Left ventricle myocardium inferior (tissue), 1 donor: Measurements from ENCODE around the gene MORN3. TPM values are rescaled to one million over a fixed set of nuclear protein-coding genes. Genes with fewer than 3 reads are reported as not detected.

Experiments used
- DNase-seq: peaks from one replicate; pipeline ENCODE4 v3.0.0-alpha.2; 2020
- H3K27ac ChIP-seq: fragments of 200-600 bp; replicated peaks from 2 replicates; pipeline ENCODE4 v1.8.0; 2021
- H3K27me3 ChIP-seq: fragments of 200-600 bp; 2 replicates; pipeline ENCODE4 v1.8.0; 2021; ENCODE audit warnings: low read depth
- H3K36me3 ChIP-seq: fragments of 200-600 bp; 2 replicates; pipeline ENCODE4 v1.8.0; 2021
- H3K4me1 ChIP-seq: fragments of 200-600 bp; 2 replicates; pipeline ENCODE4 v1.8.0; 2021
- H3K4me3 ChIP-seq: fragments of 200-600 bp; 2 replicates; pipeline ENCODE4 v1.8.0; 2021; ENCODE audit warnings: mild to moderate bottlenecking, moderate library complexity
- H3K9me3 ChIP-seq: fragments of 200-600 bp; replicated peaks from 2 replicates; pipeline ENCODE4 v1.8.0; 2021
- CTCF ChIP-seq: fragments of 200-600 bp; IDR thresholded peaks from 2 replicates; pipeline ENCODE4 v1.8.0; 2021; ENCODE audit warnings: antibody characterized with exemption, mild to moderate bottlenecking, borderline replicate concordance
- intact Hi-C: fragments of 100-400 bp; cut with micrococcal nuclease; formaldehyde crosslinking; loops from one replicate; pipeline ENCODE4 v1.11.0; 2022
- total RNA-seq: library from RNA; stranded (reverse); fragmentation: NEBNext Ultra II Directional; extraction: Animal tissue kit (Norgen Biotek cat#: 25700); gene quantifications from one replicate; pipeline ENCODE4 v1.2.1, GENCODE V29; 2021
- donor health status: DM: no; HTN: yes; CAD: no; lungs with severe emphysema.

Gene MORN3
- total RNA-seq, 1 donor from 2014 or later, result not detected

- TF ChIP-seq CTCF, result no peak
- Histone ChIP-seq H3K27me3 (no peaks in the 10 kb centered on the region), H3K4me3 (peak overlapping the region; percentile 100), H3K4me1 (peaks cover 35% of the 10 kb centered on the region), H3K27ac (peak overlapping the region; percentile 97), H3K36me3 (no peaks in the 10 kb centered on the region), H3K9me3 (no peaks in the 10 kb centered on the region)
- DNase-seq, result no peak
- intact Hi-C loops, result no loop called here
Measured at GRCh38 chr12:121713793-121714192, 44.3 kb upstream of the MORN3 start.

GRCh38 chr12:121713257-121713777 lies 43.9 kb upstream of the MORN3 start:
- TF ChIP-seq CTCF, result no peak
- H3K27ac ChIP-seq, result peak overlapping the region; percentile 97
- no peaks in the 10 kb centered on the region for H3K9me3 ChIP-seq
- no peaks in the 10 kb centered on the region for H3K27me3 ChIP-seq
- peak; percentile 43 for DNase-seq
- intact Hi-C loops, result no loop called here
- H3K36me3 ChIP-seq, result no peaks in the 10 kb centered on the region
- peaks cover 35% of the 10 kb centered on the region for H3K4me1 ChIP-seq
- H3K4me3 ChIP-seq, result peak overlapping the region; percentile 100

GRCh38 chr12:121712461-121713256 lies 43.2 kb upstream of the MORN3 start, which contains the start of gene TMEM120B:
TMEM120B (plus strand) TSS chr12:121712752; CDS start chr12:121712896, 144 bp downstream.
- intact Hi-C loops, result no loop called here

GRCh38 chr12:121712190-121712460 lies 42.7 kb upstream of the MORN3 start:
- Histone ChIP-seq H3K4me1 (peaks cover 35% of the 10 kb centered on the region), H3K27ac (peak overlapping the region; percentile 97), H3K9me3 (no peaks in the 10 kb centered on the region), H3K36me3 (no peaks in the 10 kb centered on the region), H3K4me3 (peak overlapping the region; percentile 100), H3K27me3 (no peaks in the 10 kb centered on the region)
- peak; percentile 41 for DNase-seq
- no peak for TF ChIP-seq CTCF
- intact Hi-C loops, result no loop called here

More at GRCh38 chr12:121712461-121713256, 43.2 kb upstream of the MORN3 start, which contains the start of gene TMEM120B:
- Histone ChIP-seq H3K27me3 (no peaks in the 10 kb centered on the region), H3K4me1 (peaks cover 35% of the 10 kb centered on the region), H3K9me3 (no peaks in the 10 kb centered on the region), H3K4me3 (peak within 1 kb of the TSS; percentile 100), H3K36me3 (no peaks in the 10 kb centered on the region), H3K27ac (peak within 1 kb of the TSS; percentile 97)
- no peak for TF ChIP-seq CTCF
- DNase-seq, result peak; percentile 86

- peak overlapping the region; percentile 97 for H3K27ac ChIP-seq
- peaks cover 35% of the 10 kb centered on the region for H3K4me1 ChIP-seq
- no peaks in the 10 kb centered on the region for H3K36me3 ChIP-seq
- H3K27me3 ChIP-seq, result no peaks in the 10 kb centered on the region
- peak overlapping the region; percentile 100 for H3K4me3 ChIP-seq
- H3K9me3 ChIP-seq, result no peaks in the 10 kb centered on the region
- no peak for DNase-seq
- intact Hi-C loops, result no loop called here
- no peak for TF ChIP-seq CTCF
Measured at GRCh38 chr12:121711361-121712189, 42.1 kb upstream of the MORN3 start.
